ENCODE data around the gene GNAI3.

GNAI3 gene

GRCh38 chr1:109657395-109657794, 109.0 kb downstream of the GNAI3 start:
- no peak overlapping the region for H3K4me2 ChIP-seq (ENCODE audit: low read depth, low read length, poor library complexity, severe bottlenecking)
- H3K4me3 ChIP-seq (ENCODE audit: insufficient read depth, low read length, poor library complexity, severe bottlenecking) = no peak overlapping the region

GRCh38 chr1:109657970-109658369, 109.6 kb downstream of the GNAI3 start:
- Histone ChIP-seq H3K9me3 (ENCODE audit: insufficient read depth, low read length) (no peaks in the 10 kb centered on the region), H3K36me3 (ENCODE audit: low read length) (no peaks in the 10 kb centered on the region), H3F3A (ENCODE audit: insufficient read depth) (no peaks in the 10 kb centered on the region), H3K4me2 (ENCODE audit: low read depth, low read length, poor library complexity, severe bottlenecking) (no peak overlapping the region), H3K27me3 (ENCODE audit: low read length) (no peaks in the 10 kb centered on the region), H3K79me2 (ENCODE audit: insufficient read depth, low read length) (no peaks in the 10 kb centered on the region), H3K9ac (ENCODE audit: low read length) (no peak overlapping the region), H3K9me2 (replicated peaks; ENCODE audit: insufficient read depth, low read length) (no peaks in the 10 kb centered on the region), H2AFZ (ENCODE audit: low read depth, low read length, severe bottlenecking) (no peak overlapping the region), H3K4me3 (ENCODE audit: insufficient read depth, low read length, poor library complexity, severe bottlenecking) (no peak overlapping the region), H4K20me1 (ENCODE audit: low read depth, low read length) (no peaks in the 10 kb centered on the region), H3K27ac (ENCODE audit: low read depth, low read length) (no peak overlapping the region)
- TF ChIP-seq CTCF (IDR thresholded peaks at IDR 0.05; ENCODE audit: insufficient read depth, low read length, poor library complexity, severe bottlenecking) (no peak), EZH2phosphoT487 (conservative IDR thresholded peaks at IDR 0.05; ENCODE audit: low read length) (no peak)

More at GRCh38 chr1:109657395-109657794, 109.0 kb downstream of the GNAI3 start:
- no peaks in the 10 kb centered on the region for H3K79me2 ChIP-seq (ENCODE audit: insufficient read depth, low read length)
- H2AFZ ChIP-seq (ENCODE audit: low read depth, low read length, severe bottlenecking) = no peak overlapping the region
- H3K36me3 ChIP-seq (ENCODE audit: low read length) = no peaks in the 10 kb centered on the region
- no peak overlapping the region for H3K9ac ChIP-seq (ENCODE audit: low read length)
- no peak overlapping the region for H3K27ac ChIP-seq (ENCODE audit: low read depth, low read length)
- TF ChIP-seq EZH2phosphoT487 (conservative IDR thresholded peaks at IDR 0.05; ENCODE audit: low read length) (no peak), CTCF (IDR thresholded peaks at IDR 0.05; ENCODE audit: insufficient read depth, low read length, poor library complexity, severe bottlenecking) (no peak)
- H4K20me1 ChIP-seq (ENCODE audit: low read depth, low read length) = no peaks in the 10 kb centered on the region
- no peaks in the 10 kb centered on the region for H3K9me2 ChIP-seq (replicated peaks; ENCODE audit: insufficient read depth, low read length)
- H3K9me3 ChIP-seq (ENCODE audit: insufficient read depth, low read length) = no peaks in the 10 kb centered on the region
- H3F3A ChIP-seq (ENCODE audit: insufficient read depth) = no peaks in the 10 kb centered on the region
- H3K27me3 ChIP-seq (ENCODE audit: low read length) = no peaks in the 10 kb centered on the region

GRCh38 chr1:109658533-109659042, 110.2 kb downstream of the GNAI3 start:
- no peak overlapping the region for H3K9ac ChIP-seq (ENCODE audit: low read length)
- no peak overlapping the region for H3K27ac ChIP-seq (ENCODE audit: low read depth, low read length)
- no peak overlapping the region for H3K4me3 ChIP-seq (ENCODE audit: insufficient read depth, low read length, poor library complexity, severe bottlenecking)
- H3K27me3 ChIP-seq (ENCODE audit: low read length) = no peaks in the 10 kb centered on the region
- H3K9me3 ChIP-seq (ENCODE audit: insufficient read depth, low read length) = no peaks in the 10 kb centered on the region
- no peaks in the 10 kb centered on the region for H3K79me2 ChIP-seq (ENCODE audit: insufficient read depth, low read length)
- no peaks in the 10 kb centered on the region for H3K9me2 ChIP-seq (replicated peaks; ENCODE audit: insufficient read depth, low read length)
- H4K20me1 ChIP-seq (ENCODE audit: low read depth, low read length) = no peaks in the 10 kb centered on the region
- H3F3A ChIP-seq (ENCODE audit: insufficient read depth) = no peaks in the 10 kb centered on the region
- TF ChIP-seq CTCF (IDR thresholded peaks at IDR 0.05; ENCODE audit: insufficient read depth, low read length, poor library complexity, severe bottlenecking) (no peak), EZH2phosphoT487 (conservative IDR thresholded peaks at IDR 0.05; ENCODE audit: low read length) (no peak)
- H3K4me2 ChIP-seq (ENCODE audit: low read depth, low read length, poor library complexity, severe bottlenecking) = no peak overlapping the region
- H2AFZ ChIP-seq (ENCODE audit: low read depth, low read length, severe bottlenecking) = no peak overlapping the region
- no peaks in the 10 kb centered on the region for H3K36me3 ChIP-seq (ENCODE audit: low read length)

Data from SU-DHL-6 (cell line).